HG02884 (cell line): ENCODE measurements around the gene FLT3LG.

Source experiments
- ATAC-seq: cut with Tn5 transposase; IDR thresholded peaks from one replicate; pipeline ENCODE4 v1.9.1; 2021; ENCODE audit warnings: mild to moderate bottlenecking, moderate library complexity; ENCODE audit not compliant: unreplicated experiment

Gene FLT3LG, protein sequence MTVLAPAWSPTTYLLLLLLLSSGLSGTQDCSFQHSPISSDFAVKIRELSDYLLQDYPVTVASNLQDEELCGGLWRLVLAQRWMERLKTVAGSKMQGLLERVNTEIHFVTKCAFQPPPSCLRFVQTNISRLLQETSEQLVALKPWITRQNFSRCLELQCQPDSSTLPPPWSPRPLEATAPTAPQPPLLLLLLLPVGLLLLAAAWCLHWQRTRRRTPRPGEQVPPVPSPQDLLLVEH

DNA sequence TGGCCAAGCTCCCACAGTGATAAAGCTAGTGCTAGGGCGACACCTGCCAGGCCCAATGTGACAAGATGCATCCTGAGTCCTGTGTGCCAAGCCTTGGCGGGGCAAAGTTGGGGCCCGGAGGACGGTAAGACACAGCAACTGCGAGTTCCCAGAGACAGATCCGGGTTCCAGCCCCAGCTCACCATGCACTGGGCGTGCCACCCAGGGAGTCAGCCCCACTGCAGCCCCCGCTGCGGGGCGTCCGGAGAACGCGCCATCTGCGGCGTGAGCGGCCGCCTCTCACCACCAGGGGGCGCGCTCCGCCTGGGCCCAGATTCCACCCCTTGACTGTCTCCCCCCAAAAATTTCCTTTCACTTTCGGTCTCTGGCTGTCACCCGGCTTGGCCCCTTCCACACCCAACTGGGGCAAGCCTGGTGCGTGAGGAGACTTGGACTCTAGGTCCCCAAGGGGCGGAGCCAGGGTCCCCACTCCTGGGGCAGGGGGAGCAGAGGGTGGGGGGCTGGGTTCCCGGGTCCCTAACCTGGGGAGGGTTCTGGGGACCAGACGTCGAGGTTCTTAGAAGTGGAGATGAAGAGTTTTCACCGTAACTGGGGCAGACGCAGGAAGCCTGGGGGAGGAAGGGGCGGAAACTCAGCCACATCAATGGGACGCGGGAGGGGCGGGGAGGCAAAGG, at the start of gene FLT3LG:
Gene FLT3LG, plus strand, starts transcription at position 348 of the 674 bp plus-strand sequence. CDS start 425 bp downstream, outside the sequence.
- peak; percentile 41 for ATAC-seq

DNA sequence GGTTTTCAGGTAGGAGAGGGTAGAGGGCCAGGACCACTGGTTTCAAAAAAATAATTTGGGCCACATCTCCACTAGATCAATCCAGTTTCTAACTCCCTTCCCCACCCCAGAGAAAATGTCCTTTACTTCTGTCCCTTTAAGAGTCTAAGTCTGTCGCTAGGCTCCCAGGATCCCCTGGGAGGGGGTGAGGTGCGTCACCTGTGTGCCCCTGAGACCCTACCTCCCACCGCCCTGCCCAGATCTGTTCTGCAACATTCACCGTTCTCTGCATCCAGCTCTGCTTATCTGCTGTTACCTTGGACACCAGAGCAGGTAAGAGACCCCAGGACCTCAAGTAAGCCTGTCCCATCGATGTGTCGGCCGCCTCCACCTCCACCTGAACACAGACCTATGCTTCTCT, 48.8 kb upstream of the FLT3LG start, which contains the start of gene GFY:
Gene GFY, plus strand, starts transcription at position 211 of the 400 bp plus-strand sequence. CDS start 1,043 bp downstream, outside the sequence.
- ATAC-seq, result no peak

DNA sequence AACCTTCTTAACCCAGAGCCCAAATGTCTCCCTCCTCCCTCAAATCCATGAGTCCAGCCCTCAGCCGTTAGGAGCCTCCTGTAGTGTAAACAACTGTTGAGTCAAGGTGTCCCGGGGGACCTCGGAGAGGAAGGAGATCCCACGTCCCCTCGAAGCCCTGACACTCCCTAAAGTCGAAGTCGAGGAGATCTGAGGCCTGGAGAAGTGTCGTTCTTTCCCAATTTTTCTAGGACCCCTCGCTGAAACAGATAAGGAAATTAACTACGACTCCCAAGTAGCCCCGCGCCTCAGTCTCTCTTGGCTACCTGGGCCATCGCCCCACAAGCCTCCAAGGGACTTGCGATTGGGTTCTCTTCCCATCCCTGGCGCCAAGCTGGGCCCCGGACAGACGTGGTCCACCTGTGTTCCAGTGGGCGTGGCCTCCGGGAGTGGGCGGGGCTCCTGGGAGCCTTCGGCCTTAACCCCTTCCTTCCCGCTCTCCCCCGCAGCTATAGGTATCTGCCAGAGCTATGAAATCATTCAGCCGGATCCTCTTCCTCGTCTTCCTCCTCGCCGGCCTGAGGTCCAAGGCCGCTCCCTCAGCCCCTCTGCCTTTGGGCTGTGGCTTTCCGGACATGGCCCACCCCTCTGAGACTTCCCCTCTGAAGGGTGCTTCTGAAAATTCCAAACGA, 48.0 kb upstream of the FLT3LG start:
- no peak for ATAC-seq

DNA sequence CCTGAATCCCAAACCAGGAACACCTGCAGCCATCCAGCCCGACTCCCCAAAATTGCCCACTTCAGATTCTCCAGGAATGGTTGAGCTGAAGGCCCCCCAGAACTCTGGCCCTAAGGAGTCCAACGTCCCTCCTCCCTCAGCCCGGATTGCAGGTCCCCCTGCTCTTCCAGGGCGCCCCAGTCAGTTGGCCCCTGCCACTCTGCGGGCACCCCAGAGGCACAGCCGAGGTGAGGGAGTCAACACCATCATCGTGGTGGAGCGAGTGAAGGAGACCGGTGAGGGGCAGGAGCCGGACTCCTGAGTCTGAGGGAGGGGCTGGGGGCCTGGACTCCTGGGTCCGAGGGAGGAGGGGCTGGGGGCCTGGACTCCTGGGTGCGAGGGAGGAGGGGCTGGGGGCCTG, 46.7 kb upstream of the FLT3LG start:
- ATAC-seq, result no peak

DNA sequence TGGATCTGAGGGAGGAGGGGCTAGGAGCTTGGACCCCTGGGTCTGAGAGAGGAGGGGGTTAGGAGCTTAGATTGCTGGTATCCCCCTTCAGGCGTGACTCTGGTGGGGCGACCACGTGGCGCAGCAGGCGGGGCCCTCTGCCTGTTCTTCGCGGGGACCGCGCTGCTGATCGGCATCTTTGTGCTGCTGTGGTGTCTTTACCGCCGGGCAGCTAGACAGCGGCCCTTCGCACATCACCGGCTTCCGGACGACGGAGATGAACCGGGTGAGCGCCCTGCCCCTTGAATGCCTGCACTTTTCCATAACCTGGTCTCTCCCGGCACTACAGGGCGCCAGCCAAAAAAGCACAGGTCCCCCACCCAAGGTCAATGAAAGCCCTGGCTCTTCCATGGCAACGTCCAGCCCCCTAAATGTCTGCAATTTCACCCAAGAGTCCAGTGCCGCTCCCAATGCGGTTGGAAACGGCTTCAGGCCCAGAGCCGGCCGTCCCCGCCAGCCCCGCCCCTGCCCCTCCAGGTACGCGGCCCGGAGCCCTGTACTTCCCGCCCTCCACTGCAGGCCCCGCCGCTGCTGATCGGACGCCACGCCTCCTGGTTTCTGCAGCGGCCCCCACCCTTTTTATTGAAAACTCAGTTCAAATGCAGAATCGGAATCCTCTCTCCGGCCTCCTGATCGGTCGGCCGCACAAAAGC, 46.0 kb upstream of the FLT3LG start:
- no peak for ATAC-seq

DNA sequence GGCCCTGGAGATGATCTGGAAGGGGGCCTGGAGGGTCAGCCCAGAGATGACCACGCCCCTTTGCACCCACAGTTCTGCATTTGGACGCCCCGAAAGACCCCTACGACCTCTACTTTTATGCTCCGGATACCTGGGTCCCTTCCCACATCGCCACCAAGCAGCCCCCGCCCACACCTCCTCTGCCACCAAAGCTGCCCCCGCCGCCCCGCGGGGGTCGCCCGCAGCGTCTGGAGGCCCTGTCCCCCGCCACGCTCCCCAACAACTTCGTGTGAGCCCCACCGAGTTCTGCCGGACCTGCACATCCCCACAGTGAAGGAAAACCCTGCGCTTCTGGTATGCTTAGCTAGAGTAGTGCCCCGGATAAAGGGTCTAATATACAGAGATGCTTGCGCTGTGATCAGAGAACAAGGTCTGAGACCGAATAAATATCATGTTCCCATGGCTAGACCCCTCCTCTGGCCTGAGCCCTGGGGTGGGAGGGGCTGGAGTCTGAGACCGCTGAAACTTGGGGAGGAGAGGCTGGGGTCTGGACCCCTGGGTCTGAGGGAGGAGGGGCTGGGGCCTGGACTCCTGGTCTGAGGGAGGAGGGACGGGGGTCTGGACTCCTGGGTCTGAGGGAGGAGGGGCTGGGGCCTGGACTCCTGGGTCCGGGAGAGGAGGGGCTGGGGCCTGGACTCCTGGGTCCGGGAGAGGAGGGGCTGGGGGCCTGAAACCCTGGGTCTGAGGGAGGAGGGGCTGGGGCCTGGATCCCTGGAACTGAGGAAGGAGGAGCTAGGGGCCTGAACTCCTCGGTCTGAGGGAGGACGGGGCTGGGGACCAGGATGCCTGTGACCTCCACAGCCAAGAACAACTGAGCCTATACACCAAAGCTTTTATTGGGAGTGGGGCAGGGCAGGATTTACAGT, 45.2 kb upstream of the FLT3LG start:
- no peak for ATAC-seq

DNA sequence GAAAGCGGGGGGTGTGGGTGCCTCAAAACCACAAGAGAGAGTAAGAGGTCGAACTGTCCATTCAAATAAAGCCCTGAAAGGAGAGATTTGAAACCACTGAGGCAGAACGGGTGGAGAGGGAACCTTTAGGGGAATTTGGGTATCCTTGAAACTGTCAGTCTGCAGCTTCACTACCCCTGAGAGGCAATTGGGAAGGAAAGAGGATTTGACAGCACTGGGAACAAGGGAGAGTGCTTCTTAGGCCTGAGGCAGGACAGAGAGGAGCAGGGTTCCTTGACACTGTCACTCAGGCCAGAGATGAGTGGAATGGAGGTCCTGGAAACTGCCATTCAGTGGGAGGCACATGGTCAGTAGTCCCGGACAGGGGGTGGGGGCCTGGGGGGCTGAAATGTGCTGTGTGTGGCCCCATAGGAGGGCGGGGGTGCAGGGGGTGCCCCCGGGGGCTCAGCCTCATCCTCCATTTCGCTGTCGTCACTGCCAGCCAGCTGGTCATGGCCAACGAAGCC, 43.8 kb upstream of the FLT3LG start:
- no peak for ATAC-seq

DNA sequence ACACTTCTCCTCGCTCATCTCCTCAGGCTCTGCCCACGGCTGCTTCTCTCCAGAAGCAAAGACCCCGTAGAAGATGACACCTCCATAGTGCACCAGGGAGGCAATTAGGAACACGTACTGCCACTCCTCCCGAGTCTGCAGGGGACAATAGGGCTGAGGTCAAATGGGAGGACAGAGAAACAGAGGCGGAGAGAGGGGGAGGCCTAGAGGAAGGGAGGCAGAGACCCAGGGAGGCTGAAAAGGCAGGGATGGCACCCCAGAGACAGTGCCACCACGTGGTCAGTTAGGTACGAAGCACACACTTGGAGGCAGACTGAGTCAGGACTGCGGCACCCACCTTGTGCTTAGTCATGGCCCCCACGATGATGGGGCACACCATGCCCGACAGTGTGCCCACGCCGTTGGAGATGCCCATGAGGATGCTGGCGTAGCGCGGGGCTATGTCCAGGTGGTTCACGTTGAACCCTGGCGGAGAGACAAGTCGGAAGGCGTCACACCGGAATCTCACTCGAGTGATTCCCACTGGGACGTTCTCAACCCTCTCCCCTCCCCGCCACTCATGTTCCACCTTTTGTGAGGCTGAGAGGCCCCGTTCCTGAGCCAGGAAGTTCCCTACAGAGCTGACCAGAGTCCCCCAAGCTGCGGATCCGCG, 43.2 kb upstream of the FLT3LG start:
- ATAC-seq, result no peak

DNA sequence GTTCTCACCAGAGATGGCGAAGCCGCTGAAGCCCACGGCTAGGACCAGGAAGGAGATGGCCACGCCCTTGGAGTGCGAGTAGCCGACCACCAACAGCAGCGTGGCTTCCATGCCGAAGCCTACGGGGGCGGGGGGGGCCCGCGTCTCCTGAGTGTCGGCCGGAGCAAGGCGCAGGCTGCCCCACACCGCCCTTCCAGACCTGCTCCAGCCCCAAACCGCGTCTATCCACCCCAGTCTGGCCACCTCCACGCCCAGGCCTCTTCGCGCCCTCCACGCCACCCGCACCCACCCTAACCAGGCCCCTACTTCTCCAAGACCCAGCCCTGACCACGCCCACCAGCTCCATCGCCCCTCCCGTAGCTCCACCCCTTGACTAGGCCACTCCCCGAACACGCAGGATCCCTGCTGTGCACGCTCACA, 42.7 kb upstream of the FLT3LG start:
- ATAC-seq, result no peak

DNA sequence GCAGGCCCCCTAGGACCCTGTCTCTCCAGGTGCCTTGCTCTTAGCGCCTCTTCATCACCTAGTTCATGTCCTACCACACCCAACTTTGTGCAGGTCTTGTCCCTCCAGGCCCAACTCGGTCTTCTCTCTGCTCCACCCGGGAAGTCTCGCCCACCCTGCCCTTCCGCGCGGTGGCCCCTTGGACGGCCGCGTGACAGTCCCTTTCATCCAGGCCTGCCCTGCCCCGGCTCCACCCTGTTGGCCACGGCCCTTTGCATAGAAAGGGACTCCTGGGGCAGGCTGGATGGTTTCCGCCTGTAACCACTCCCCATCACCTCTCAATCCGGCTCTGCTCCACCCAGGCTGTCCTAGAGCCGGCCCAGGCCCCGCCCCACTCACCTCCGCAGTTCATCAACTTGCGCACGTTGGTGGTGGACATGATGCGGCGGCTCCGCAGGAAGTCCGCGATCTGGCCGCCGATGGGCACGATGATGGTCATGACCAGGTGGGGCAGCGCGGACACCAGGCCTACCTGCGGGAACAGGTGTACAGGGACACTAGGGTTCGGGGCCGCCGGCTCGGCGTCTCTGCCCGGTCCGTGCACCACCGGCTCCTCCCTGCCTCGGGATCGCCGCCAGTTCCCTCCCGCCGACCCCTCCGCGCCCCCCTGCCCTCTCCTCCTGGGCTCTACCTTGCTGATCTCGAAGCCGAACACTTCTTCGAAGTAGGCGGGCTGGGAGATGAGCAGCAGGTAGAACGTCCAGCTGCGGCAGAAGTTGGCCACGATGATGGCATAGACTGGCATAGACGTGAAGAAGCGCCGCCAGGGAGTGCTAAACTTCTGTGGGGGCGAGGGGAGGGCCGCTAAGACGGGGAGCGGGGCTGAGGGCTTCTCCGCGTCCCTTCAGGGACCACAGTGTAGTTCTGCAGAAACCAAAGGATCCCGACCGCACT, 41.6 kb upstream of the FLT3LG start:
- ATAC-seq, result no peak

DNA sequence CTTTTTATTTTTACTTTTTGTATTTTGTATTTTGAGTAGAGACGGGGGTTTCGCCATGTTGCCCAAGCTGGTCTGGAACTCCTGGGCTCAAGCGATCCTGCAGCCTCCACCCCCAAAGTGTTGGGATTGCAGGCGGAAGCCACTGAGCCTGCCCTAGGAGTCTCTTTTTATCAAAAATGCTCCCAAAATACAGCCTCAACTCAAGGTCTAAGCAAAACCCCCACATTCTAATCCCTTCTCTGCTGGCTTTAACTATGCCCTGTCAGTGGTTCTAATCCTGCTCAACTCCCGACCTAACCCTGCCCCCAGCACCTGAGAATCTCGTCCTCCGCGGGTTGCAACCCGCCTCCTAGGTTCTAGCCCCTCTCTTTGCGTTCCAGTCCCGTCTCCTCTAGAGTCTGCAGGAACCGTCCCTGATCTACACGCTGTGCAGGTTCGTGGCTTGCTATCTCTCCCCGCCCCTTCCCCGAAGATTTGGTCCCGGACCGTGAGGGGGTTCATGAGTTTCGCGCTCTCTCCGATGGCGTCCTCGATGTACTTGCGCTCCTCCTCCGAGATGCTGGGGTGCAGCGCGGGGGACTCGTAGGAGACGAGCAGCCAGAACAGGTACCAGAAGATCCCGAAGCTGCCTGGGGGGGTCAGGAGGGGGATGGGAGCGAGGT, 40.6 kb upstream of the FLT3LG start:
- no peak for ATAC-seq

DNA sequence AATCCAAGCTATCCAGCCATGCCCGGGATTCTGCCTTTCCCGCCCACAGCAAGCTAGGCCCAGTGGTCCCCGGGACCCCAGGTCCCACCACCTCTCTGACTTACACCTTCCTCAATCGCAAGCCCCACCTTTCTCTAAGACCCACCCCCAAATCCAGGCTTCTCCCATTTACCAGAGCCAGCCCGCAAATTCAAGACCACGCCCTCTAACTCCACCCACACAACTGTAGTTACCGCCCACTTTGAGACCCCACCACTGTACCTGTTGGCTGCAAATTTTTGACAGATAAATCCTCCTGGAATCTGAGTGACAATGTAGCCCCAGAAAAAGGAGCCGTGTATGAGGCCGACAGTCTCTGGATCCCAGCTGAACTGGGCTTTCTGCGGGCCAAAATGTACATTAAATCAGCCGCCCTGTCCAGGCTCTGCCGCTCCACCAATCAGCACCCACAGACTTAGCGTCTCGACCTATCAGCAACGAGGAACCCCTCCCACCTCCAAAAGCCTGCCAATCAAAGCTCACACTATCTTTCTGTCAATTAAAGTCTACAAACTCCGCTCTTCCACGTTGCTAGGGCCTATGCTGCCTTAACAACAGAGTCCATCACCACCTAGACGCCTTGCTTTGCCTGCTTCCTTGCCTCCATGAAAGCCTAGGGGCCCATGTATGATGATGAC, 39.0 kb upstream of the FLT3LG start:
- no peak for ATAC-seq

DNA sequence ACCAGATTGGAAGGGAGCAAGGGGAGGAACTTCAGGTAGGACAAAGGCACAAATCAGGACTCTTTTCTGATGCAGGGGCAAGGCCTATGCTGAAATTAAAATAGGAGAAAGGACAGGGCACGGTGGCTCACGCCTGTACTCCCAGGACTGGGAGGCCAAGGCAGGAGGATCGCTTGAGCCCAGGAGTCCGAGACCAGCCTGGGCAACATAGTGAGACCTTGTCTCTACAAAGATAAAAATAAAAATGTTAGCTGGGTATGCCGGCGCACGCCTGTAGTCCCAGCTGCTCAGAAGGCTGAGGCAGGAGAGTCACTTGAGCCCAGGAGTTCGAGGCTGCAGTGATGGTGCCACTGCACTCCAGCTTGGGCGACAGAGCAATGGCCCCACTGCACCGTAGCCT, 38.3 kb upstream of the FLT3LG start:
- ATAC-seq, result no peak

DNA sequence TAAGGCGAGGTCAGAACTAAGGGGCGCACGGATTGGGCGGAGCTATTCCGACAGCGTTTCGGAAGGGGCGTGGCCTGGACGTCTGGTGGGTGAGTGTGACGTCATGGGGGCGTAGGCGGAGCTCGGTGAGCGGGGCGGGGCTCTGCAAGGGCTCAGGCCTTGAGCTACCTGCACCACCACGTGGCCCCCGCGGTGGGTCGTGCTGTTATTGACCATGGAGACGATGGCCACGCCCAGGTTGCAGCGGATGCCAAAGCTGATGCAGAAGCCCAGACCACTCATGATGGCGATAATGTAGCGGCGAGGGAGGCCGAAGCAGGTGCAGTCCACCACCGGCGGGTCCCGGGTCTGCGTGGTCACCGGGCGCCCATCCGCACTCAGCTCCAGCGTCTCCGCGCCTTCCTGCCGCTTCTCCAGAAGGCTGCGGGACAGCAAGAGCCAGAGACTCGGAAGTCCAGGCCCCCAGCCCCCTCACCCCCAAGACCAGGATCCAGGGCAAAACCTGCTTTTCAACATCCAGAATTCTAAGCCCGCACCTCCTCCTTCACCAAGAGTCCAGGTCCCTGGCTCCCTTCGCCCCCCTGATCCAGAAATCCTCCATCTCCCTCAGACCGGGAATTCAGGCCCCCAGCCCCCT, 37.5 kb upstream of the FLT3LG start:
- ATAC-seq, result no peak

DNA sequence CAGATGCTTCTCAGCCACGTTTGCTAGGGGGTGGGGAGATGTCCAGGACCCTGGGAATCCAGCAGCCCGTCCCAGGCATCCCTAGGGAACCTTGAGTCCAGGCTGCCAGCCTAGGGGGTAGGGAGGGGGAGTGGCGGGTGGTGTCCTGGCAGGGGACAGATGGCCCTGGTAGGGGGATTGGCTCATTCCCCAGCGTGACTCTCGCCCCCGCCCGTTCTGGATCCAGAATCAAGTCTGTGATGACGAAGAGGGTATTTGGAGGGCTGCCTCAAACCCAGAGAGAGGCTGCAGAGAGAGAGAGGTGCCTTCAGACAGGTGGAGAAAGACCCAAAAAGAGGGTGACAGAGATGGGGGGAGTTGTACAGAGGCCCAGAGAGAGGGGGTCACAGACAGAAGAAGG, 36.8 kb upstream of the FLT3LG start:
- ATAC-seq, result no peak

DNA sequence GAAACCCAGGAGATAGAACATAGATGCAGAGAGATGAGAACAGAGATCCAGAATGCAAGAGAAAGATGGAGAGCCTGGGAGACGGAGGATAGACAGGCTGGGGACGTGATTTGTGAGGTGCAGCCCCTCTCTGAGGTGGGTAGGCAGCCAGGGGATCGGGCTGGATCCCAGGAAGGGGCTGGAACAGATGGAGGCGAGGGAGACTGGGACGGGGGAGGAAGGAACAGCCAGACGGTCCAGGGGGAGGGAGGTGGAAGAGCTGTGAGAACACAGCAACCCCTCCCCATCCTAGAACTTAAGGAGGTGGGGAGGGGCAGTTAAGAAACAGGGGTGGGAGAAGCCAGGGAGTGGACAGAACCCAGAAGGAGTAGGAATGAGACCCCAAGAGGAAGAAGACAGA, 35.8 kb upstream of the FLT3LG start:
- ATAC-seq, result no peak

DNA sequence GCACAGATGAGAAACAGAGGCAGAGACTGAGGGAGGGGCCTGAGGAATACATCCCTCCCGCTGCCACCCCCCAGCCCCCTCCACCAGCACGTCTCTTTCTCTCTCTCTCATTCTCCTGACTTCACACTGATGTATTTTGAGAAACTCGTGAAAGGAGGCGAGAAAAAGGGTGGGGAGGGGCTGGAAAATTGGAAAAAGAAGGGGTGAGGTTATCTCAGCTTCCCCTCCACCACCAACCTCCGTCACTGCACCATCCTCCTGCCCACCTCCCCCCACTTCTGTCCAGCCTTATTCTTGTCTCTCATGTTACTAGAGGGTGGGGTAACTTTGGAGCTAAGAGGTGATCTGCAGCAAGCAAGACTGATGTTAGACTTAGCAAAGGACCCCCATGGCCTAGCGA, 34.2 kb upstream of the FLT3LG start:
- ATAC-seq, result no peak
